HEK293 (cell line): ENCODE results near the gene TSPO2.

Experiments
- CTCF ChIA-PET: fragments of 350-600 bp; formaldehyde crosslinking; extraction: SDS; loops from one replicate; lab custom pipeline; 2021; ENCODE audit warnings: antibody characterized with exemption; lab: Yijun Ruan, JAX
- POLR2A ChIA-PET: fragments of 300-600 bp; formaldehyde crosslinking; extraction: SDS; loops from one replicate; lab custom pipeline; 2020; ENCODE audit warnings: antibody characterized with exemption, inconsistent platforms; lab: Yijun Ruan, JAX
- H3K27ac ChIP-seq: fragments of 200-500 bp; sonication (Bioruptor generic); 2 replicates; pipeline ENCODE4 v1.5.1; 2014; ENCODE audit warnings: low read depth, low read length, control low read depth, inconsistent platforms; ENCODE audit errors: extremely low read depth
- H3K36me3 ChIP-seq, 2 experiments: fragments of 200-500 bp in 1 of 2; sonication (Bioruptor generic) in 1 of 2; 1 replicate in 1 of 2; 2 replicates in 1 of 2; pipeline ENCODE4 v1.5.1; 2014 to 2017; ENCODE audit warnings: inconsistent platforms in 2 of 2, low read length in 2 of 2; ENCODE audit not compliant: control insufficient read depth in 2 of 2, insufficient read depth in 1 of 2
- H3K4me1 ChIP-seq: fragments of 200-500 bp; sonication (Bioruptor generic); 2 replicates; pipeline ENCODE4 v1.5.1; 2014; ENCODE audit warnings: mild to moderate bottlenecking, low read length, inconsistent platforms; ENCODE audit not compliant: control insufficient read depth, insufficient read depth
- H3K4me3 ChIP-seq: 2 replicates; pipeline ENCODE4 v1.5.1; 2011; ENCODE audit warnings: low read depth, mild to moderate bottlenecking, control low read depth, low read length, moderate library complexity
- H3K9me3 ChIP-seq: fragments of 200-500 bp; sonication (Bioruptor generic); 2 replicates; pipeline ENCODE4 v1.5.1; 2014; ENCODE audit warnings: low read depth, low read length, inconsistent platforms; ENCODE audit not compliant: control insufficient read depth, insufficient read depth
- GLIS1 ChIP-seq: fragments of 450-650 bp; formaldehyde crosslinking; IDR thresholded peaks from 2 replicates; pipeline ENCODE4 v1.5.1; 2016; ENCODE audit warnings: missing biosample characterization, missing genetic modification characterization
- KLF16 ChIP-seq: fragments of 450-650 bp; formaldehyde crosslinking; IDR thresholded peaks from 2 replicates; pipeline ENCODE4 v1.5.1; 2017; ENCODE audit warnings: missing biosample characterization, missing genetic modification characterization
- SP2 ChIP-seq: fragments of 450-650 bp; formaldehyde crosslinking; IDR thresholded peaks from 2 replicates; pipeline ENCODE4 v1.5.1; 2016; ENCODE audit warnings: missing biosample characterization, missing genetic modification characterization
- YY1 ChIP-seq: fragments of 450-650 bp; formaldehyde crosslinking; IDR thresholded peaks from 2 replicates; pipeline ENCODE4 v1.5.1; 2018; ENCODE audit warnings: missing biosample characterization, missing genetic modification characterization
- ZNF19 ChIP-seq: fragments of 450-650 bp; formaldehyde crosslinking; IDR thresholded peaks from 2 replicates; pipeline ENCODE4; 2016; ENCODE audit warnings: missing biosample characterization, missing genetic modification characterization, low read depth
- ZNF302 ChIP-seq: fragments of 450-650 bp; formaldehyde crosslinking; IDR thresholded peaks from 2 replicates; pipeline ENCODE4 v1.5.1; 2016; ENCODE audit warnings: missing biosample characterization, missing genetic modification characterization, low read depth
- ZNF510 ChIP-seq: fragments of 450-650 bp; formaldehyde crosslinking; IDR thresholded peaks from 2 replicates; pipeline ENCODE4 v1.5.1; 2018; ENCODE audit warnings: mild to moderate bottlenecking, missing genetic modification characterization, missing biosample characterization; ENCODE audit not compliant: insufficient replicate concordance
- ZNF530 ChIP-seq: fragments of 450-650 bp; formaldehyde crosslinking; IDR thresholded peaks from 2 replicates; pipeline ENCODE4 v1.5.1; 2016; ENCODE audit warnings: low read depth, missing biosample characterization, missing genetic modification characterization
- ZNF548 ChIP-seq: fragments of 450-650 bp; formaldehyde crosslinking; IDR thresholded peaks from 2 replicates; pipeline ENCODE4 v1.5.1; 2016; ENCODE audit warnings: missing biosample characterization, missing genetic modification characterization
- ZNF585B ChIP-seq: fragments of 450-650 bp; formaldehyde crosslinking; IDR thresholded peaks from 2 replicates; pipeline ENCODE4 v1.5.1; 2016; ENCODE audit warnings: missing biosample characterization, missing genetic modification characterization
- ZNF677 ChIP-seq: fragments of 450-650 bp; IDR thresholded peaks from 2 replicates; pipeline ENCODE4 v1.5.0; 2018; ENCODE audit warnings: missing biosample characterization, mild to moderate bottlenecking, missing genetic modification characterization, moderate library complexity
- TF ChIP-seq, protein P1 (sequence below): fragments of 450-650 bp; formaldehyde crosslinking; IDR thresholded peaks from 2 replicates; pipeline ENCODE4 v1.5.1; 2016; ENCODE audit warnings: missing biosample characterization, missing genetic modification characterization
- TF ChIP-seq, protein P2 (sequence below): fragments of 450-650 bp; formaldehyde crosslinking; IDR thresholded peaks from 2 replicates; pipeline ENCODE4 v1.5.1; 2016; ENCODE audit warnings: missing biosample characterization, missing genetic modification characterization, borderline replicate concordance
- TF ChIP-seq, protein P3 (sequence below): fragments of 450-650 bp; formaldehyde crosslinking; IDR thresholded peaks from 2 replicates; pipeline ENCODE4 v1.5.1; 2016; ENCODE audit warnings: missing biosample characterization, missing genetic modification characterization
- TF ChIP-seq, protein P4 (sequence below): fragments of 450-650 bp; formaldehyde crosslinking; IDR thresholded peaks from 2 replicates; pipeline ENCODE4 v1.5.1; 2016; ENCODE audit warnings: missing biosample characterization, missing genetic modification characterization
- TF ChIP-seq, protein P5 (sequence below): fragments of 450-650 bp; formaldehyde crosslinking; IDR thresholded peaks from 2 replicates; pipeline ENCODE4 v1.5.1; 2016; ENCODE audit warnings: missing biosample characterization, missing genetic modification characterization
- TF ChIP-seq, protein P6 (sequence below): fragments of 450-650 bp; formaldehyde crosslinking; IDR thresholded peaks from 2 replicates; pipeline ENCODE4 v1.5.1; 2016; ENCODE audit warnings: missing biosample characterization, missing genetic modification characterization

TSPO2 gene

DNA sequence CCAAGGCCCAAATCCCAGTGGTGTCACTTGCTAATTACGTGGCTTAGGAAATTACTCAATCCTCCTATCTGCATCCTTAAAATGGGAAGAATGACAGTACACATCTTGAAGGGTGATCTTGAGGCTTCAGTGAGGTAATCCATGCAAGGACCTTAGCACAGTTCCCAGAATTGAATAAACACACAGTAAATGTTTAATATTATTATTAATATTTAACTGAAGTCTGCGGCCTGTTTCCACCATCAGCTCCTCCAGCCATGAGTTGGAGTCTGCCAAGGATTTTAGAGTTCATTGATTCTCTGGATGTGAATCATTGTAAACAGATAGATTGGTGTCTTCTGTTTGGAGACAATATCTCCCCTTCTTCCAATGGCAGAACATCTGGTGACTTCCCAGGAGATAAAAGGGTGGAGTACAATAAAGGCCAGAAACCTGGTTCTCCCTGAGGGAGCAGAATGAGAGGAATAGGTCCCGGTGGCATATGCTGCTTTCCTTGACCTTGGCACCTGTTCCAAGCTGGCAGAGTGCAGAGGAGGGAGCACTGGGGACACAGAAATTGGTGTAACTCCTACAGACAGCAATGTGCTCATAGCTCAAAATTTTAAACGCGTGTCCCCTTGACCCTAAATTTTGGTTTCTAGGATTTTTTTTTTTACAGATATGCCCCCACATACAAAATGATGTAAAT, 28.7 kb upstream of the TSPO2 start:
- no peak for TF ChIP-seq YY1
- no peak for TF ChIP-seq KLF16 (tag by site-specific recombination)
- TF ChIP-seq, protein P1, sequence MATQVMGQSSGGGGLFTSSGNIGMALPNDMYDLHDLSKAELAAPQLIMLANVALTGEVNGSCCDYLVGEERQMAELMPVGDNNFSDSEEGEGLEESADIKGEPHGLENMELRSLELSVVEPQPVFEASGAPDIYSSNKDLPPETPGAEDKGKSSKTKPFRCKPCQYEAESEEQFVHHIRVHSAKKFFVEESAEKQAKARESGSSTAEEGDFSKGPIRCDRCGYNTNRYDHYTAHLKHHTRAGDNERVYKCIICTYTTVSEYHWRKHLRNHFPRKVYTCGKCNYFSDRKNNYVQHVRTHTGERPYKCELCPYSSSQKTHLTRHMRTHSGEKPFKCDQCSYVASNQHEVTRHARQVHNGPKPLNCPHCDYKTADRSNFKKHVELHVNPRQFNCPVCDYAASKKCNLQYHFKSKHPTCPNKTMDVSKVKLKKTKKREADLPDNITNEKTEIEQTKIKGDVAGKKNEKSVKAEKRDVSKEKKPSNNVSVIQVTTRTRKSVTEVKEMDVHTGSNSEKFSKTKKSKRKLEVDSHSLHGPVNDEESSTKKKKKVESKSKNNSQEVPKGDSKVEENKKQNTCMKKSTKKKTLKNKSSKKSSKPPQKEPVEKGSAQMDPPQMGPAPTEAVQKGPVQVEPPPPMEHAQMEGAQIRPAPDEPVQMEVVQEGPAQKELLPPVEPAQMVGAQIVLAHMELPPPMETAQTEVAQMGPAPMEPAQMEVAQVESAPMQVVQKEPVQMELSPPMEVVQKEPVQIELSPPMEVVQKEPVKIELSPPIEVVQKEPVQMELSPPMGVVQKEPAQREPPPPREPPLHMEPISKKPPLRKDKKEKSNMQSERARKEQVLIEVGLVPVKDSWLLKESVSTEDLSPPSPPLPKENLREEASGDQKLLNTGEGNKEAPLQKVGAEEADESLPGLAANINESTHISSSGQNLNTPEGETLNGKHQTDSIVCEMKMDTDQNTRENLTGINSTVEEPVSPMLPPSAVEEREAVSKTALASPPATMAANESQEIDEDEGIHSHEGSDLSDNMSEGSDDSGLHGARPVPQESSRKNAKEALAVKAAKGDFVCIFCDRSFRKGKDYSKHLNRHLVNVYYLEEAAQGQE, result no peak
- TF ChIP-seq ZNF585B, result no peak
- no peak for TF ChIP-seq ZNF530
- no peak for TF ChIP-seq GLIS1
- TF ChIP-seq, protein P2, sequence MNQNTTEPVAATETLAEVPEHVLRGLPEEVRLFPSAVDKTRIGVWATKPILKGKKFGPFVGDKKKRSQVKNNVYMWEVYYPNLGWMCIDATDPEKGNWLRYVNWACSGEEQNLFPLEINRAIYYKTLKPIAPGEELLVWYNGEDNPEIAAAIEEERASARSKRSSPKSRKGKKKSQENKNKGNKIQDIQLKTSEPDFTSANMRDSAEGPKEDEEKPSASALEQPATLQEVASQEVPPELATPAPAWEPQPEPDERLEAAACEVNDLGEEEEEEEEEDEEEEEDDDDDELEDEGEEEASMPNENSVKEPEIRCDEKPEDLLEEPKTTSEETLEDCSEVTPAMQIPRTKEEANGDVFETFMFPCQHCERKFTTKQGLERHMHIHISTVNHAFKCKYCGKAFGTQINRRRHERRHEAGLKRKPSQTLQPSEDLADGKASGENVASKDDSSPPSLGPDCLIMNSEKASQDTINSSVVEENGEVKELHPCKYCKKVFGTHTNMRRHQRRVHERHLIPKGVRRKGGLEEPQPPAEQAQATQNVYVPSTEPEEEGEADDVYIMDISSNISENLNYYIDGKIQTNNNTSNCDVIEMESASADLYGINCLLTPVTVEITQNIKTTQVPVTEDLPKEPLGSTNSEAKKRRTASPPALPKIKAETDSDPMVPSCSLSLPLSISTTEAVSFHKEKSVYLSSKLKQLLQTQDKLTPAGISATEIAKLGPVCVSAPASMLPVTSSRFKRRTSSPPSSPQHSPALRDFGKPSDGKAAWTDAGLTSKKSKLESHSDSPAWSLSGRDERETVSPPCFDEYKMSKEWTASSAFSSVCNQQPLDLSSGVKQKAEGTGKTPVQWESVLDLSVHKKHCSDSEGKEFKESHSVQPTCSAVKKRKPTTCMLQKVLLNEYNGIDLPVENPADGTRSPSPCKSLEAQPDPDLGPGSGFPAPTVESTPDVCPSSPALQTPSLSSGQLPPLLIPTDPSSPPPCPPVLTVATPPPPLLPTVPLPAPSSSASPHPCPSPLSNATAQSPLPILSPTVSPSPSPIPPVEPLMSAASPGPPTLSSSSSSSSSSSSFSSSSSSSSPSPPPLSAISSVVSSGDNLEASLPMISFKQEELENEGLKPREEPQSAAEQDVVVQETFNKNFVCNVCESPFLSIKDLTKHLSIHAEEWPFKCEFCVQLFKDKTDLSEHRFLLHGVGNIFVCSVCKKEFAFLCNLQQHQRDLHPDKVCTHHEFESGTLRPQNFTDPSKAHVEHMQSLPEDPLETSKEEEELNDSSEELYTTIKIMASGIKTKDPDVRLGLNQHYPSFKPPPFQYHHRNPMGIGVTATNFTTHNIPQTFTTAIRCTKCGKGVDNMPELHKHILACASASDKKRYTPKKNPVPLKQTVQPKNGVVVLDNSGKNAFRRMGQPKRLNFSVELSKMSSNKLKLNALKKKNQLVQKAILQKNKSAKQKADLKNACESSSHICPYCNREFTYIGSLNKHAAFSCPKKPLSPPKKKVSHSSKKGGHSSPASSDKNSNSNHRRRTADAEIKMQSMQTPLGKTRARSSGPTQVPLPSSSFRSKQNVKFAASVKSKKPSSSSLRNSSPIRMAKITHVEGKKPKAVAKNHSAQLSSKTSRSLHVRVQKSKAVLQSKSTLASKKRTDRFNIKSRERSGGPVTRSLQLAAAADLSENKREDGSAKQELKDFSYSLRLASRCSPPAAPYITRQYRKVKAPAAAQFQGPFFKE (tag by site-specific recombination), result no peak
- no peak for TF ChIP-seq ZNF548 (tag by site-specific recombination)
- no peak for TF ChIP-seq ZNF510 (tag by site-specific recombination)
- TF ChIP-seq, protein P3, sequence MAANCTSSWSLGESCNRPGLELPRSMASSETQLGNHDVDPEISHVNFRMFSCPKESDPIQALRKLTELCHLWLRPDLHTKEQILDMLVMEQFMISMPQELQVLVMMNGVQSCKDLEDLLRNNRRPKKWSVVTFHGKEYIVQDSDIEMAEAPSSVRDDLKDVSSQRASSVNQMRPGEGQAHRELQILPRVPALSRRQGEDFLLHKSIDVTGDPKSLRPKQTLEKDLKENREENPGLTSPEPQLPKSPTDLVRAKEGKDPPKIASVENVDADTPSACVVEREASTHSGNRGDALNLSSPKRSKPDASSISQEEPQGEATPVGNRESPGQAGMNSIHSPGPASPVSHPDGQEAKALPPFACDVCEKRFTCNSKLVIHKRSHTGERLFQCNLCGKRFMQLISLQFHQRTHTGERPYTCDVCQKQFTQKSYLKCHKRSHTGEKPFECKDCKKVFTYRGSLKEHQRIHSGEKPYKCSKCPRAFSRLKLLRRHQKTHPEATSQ, result no peak
- Histone ChIP-seq H3K9me3 (no peaks in the 10 kb centered on the region), H3K27ac (no peak overlapping the region), H3K4me3 (no peak overlapping the region), H3K36me3 (no peaks in the 10 kb centered on the region), H3K4me1 (peaks cover 4% of the 10 kb centered on the region; the same call in 1 of the 2 replicates)
- ChIA-PET POLR2A (no interaction called here), CTCF (interaction anchor here (0.7 to 4.3 kb wide), 4 partner anchors 10 to 27 kb away, joined by 3 to 24 read pairs (median 7); no protein-coding TSS in a partner anchor)

DNA sequence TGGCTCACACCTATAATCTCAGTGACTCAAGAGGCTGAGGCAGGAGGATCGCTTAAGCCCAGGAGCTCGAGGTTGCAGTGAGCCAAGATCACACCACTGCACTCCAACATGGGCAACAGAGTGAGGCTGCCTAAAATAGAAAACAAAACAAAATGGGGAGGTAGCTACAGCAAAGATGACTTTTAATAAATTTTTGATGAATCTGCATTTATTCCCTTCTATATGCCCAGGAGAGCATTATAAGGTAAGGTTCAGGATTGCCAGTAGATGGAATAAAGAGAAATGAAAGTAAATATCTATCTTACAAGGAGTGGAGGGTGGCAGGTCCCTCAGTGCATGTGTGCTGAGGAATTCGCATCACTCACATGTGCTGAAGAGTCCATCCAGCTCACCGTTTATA, 27.5 kb upstream of the TSPO2 start:
- Histone ChIP-seq H3K4me1 (peaks cover 4% of the 10 kb centered on the region; the same call in 1 of the 2 replicates), H3K36me3 (no peaks in the 10 kb centered on the region), H3K27ac (no peak overlapping the region), H3K9me3 (no peaks in the 10 kb centered on the region), H3K4me3 (no peak overlapping the region)
- ChIA-PET CTCF (interaction anchor here (0.6 to 4.3 kb wide), 8 partner anchors 9 to 1547 kb away, joined by 3 to 24 read pairs (median 3); no protein-coding TSS in a partner anchor), POLR2A (no interaction called here)
- no peak for TF ChIP-seq ZNF677 (tag by site-specific recombination)
- TF ChIP-seq, protein P4, sequence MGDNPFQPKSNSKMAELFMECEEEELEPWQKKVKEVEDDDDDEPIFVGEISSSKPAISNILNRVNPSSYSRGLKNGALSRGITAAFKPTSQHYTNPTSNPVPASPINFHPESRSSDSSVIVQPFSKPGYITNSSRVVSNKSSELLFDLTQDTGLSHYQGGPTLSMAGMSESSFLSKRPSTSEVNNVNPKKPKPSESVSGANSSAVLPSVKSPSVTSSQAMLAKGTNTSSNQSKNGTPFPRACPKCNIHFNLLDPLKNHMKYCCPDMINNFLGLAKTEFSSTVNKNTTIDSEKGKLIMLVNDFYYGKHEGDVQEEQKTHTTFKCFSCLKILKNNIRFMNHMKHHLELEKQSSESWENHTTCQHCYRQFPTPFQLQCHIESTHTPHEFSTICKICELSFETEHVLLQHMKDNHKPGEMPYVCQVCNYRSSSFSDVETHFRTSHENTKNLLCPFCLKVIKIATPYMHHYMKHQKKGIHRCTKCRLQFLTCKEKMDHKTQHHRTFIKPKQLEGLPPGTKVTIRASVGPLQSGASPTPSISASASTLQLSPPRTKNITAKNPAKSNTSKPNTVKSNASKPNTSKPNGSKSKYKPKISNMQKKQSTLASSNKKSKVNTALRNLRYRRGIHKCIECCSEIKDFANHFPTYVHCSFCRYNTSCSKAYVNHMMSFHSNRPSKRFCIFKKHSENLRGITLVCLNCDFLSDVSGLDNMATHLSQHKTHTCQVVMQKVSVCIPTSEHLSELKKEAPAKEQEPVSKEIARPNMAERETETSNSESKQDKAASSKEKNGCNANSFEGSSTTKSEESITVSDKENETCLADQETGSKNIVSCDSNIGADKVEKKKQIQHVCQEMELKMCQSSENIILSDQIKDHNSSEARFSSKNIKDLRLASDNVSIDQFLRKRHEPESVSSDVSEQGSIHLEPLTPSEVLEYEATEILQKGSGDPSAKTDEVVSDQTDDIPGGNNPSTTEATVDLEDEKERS (tag by site-specific recombination), result no peak
- TF ChIP-seq ZNF19, result no peak
- TF ChIP-seq ZNF548 (tag by site-specific recombination), result no peak
- TF ChIP-seq, protein P5, sequence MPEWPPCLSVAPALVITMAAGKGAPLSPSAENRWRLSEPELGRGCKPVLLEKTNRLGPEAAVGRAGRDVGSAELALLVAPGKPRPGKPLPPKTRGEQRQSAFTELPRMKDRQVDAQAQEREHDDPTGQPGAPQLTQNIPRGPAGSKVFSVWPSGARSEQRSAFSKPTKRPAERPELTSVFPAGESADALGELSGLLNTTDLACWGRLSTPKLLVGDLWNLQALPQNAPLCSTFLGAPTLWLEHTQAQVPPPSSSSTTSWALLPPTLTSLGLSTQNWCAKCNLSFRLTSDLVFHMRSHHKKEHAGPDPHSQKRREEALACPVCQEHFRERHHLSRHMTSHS (tag by site-specific recombination), result no peak
- TF ChIP-seq, protein P6, sequence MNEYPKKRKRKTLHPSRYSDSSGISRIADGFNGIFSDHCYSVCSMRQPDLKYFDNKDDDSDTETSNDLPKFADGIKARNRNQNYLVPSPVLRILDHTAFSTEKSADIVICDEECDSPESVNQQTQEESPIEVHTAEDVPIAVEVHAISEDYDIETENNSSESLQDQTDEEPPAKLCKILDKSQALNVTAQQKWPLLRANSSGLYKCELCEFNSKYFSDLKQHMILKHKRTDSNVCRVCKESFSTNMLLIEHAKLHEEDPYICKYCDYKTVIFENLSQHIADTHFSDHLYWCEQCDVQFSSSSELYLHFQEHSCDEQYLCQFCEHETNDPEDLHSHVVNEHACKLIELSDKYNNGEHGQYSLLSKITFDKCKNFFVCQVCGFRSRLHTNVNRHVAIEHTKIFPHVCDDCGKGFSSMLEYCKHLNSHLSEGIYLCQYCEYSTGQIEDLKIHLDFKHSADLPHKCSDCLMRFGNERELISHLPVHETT (tag by site-specific recombination), result no peak
- no peak for TF ChIP-seq SP2 (tag by site-specific recombination)
- TF ChIP-seq ZNF302, result no peak
